HL-60 (cell line): ENCODE data around the gene SPESP1.

Experiments used
- POLR2AphosphoS5 ChIP-seq: IDR thresholded peaks from 2 replicates; pipeline ENCODE4 v1.6.1; 2012; ENCODE audit warnings: low read depth
- SPI1 ChIP-seq: IDR thresholded peaks from 2 replicates; pipeline ENCODE4 v1.6.1; 2012; ENCODE audit warnings: low read depth, mild to moderate bottlenecking, borderline replicate concordance
- TF ChIP-seq, protein P1 (sequence below): IDR thresholded peaks from one replicate; pipeline ENCODE4 v1.5.1; 2011; ENCODE audit warnings: low read length, control low read depth, inconsistent platforms; ENCODE audit not compliant: insufficient read depth
- TF ChIP-seq, protein P2 (sequence below): IDR thresholded peaks from 2 replicates; pipeline ENCODE4 v1.6.1; 2012; ENCODE audit warnings: low read depth; ENCODE audit not compliant: insufficient replicate concordance

DNA sequence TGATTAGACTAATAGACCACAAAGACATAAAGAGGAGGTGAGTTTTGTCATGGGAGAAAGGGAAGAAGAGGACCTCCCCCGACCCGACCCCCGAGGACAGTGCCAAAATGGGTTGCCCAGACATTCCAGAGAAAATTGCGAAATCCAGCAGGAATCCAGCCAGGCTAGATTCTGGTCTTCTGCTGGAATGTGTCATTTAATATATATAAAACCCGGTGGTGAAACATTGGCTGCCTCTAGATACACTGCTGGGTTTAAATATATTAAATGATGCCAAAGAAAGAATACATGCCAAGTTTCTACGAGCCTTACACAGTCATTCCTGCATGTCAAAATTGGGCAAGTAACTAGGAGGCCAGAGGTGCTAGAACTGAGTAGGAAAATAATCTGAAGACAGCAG lies 45.3 kb upstream of the SPESP1 start:
- TF ChIP-seq, protein P1, sequence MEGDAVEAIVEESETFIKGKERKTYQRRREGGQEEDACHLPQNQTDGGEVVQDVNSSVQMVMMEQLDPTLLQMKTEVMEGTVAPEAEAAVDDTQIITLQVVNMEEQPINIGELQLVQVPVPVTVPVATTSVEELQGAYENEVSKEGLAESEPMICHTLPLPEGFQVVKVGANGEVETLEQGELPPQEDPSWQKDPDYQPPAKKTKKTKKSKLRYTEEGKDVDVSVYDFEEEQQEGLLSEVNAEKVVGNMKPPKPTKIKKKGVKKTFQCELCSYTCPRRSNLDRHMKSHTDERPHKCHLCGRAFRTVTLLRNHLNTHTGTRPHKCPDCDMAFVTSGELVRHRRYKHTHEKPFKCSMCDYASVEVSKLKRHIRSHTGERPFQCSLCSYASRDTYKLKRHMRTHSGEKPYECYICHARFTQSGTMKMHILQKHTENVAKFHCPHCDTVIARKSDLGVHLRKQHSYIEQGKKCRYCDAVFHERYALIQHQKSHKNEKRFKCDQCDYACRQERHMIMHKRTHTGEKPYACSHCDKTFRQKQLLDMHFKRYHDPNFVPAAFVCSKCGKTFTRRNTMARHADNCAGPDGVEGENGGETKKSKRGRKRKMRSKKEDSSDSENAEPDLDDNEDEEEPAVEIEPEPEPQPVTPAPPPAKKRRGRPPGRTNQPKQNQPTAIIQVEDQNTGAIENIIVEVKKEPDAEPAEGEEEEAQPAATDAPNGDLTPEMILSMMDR = no peak
- no peak for TF ChIP-seq POLR2AphosphoS5
- TF ChIP-seq, protein P2, sequence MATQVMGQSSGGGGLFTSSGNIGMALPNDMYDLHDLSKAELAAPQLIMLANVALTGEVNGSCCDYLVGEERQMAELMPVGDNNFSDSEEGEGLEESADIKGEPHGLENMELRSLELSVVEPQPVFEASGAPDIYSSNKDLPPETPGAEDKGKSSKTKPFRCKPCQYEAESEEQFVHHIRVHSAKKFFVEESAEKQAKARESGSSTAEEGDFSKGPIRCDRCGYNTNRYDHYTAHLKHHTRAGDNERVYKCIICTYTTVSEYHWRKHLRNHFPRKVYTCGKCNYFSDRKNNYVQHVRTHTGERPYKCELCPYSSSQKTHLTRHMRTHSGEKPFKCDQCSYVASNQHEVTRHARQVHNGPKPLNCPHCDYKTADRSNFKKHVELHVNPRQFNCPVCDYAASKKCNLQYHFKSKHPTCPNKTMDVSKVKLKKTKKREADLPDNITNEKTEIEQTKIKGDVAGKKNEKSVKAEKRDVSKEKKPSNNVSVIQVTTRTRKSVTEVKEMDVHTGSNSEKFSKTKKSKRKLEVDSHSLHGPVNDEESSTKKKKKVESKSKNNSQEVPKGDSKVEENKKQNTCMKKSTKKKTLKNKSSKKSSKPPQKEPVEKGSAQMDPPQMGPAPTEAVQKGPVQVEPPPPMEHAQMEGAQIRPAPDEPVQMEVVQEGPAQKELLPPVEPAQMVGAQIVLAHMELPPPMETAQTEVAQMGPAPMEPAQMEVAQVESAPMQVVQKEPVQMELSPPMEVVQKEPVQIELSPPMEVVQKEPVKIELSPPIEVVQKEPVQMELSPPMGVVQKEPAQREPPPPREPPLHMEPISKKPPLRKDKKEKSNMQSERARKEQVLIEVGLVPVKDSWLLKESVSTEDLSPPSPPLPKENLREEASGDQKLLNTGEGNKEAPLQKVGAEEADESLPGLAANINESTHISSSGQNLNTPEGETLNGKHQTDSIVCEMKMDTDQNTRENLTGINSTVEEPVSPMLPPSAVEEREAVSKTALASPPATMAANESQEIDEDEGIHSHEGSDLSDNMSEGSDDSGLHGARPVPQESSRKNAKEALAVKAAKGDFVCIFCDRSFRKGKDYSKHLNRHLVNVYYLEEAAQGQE = no peak
- no peak for TF ChIP-seq SPI1
